Cardiac muscle cell (in vitro differentiated cells and primary cell): ENCODE data around the gene AP3B1. TPM values are rescaled to one million over a fixed set of nuclear protein-coding genes. Genes with fewer than 3 reads are reported as not detected.
A peak's percentile ranks its signal among the peaks of the same experiment; 100 is the strongest.

Source experiments
- DNase-seq, 2 donors: peaks; one replicate each; pipeline versions ENCODE4 v3.0.0 to v3.0.0-alpha.2; 2010 to 2017; ENCODE audit warnings: low read depth in 1 of 2, low spot score in 1 of 2
- H3K27ac ChIP-seq: fragments of 200-600 bp; sonication (generic); 2 replicates; pipeline ENCODE4 v1.5.1; 2016
- H3K27me3 ChIP-seq: fragments of 200-600 bp; sonication (generic); 2 replicates; pipeline ENCODE4 v1.6.0; 2016; ENCODE audit warnings: control low read depth
- H3K36me3 ChIP-seq: fragments of 200-600 bp; sonication (generic); 2 replicates; pipeline ENCODE4 v1.5.1; 2016; ENCODE audit warnings: control low read depth
- H3K4me1 ChIP-seq: fragments of 200-600 bp; sonication (generic); 2 replicates; pipeline ENCODE4 v1.8.1; 2017; ENCODE audit warnings: low read depth, mild to moderate bottlenecking, mixed run types
- H3K4me3 ChIP-seq: fragments of 200-600 bp; sonication (generic); 2 replicates; pipeline ENCODE4 v1.5.1; 2016; ENCODE audit warnings: mild to moderate bottlenecking
- H3K9me3 ChIP-seq: fragments of 200-600 bp; sonication (generic); 2 replicates; pipeline ENCODE4 v1.5.1; 2017; ENCODE audit warnings: low read depth, mild to moderate bottlenecking, control low read depth
- polyA plus RNA-seq: library from polyadenylated mRNA; unstranded; fragments of >200 nt; fragmentation: Nextera tagmentation; extraction: Ambion mirVana; gene quantifications from 2 replicates; pipeline ENCODE4 v1.2.1, GENCODE V29; 2016
- total RNA-seq: library from RNA; depleted of rRNA; stranded (reverse); fragments of >200 nt; gene quantifications from 2 replicates; pipeline ENCODE4 v1.2.3, GENCODE V29; 2016
- TF ChIP-seq, protein P1 (sequence below): IDR thresholded peaks from 2 replicates; pipeline ENCODE4 v1.5.1; 2012; ENCODE audit warnings: low read depth, mild to moderate bottlenecking, low read length

The AP3B1 gene
- total and polyA plus RNA-seq, 2 experiments from 2014 or later, result 32.2 to 35.3 TPM

DNA sequence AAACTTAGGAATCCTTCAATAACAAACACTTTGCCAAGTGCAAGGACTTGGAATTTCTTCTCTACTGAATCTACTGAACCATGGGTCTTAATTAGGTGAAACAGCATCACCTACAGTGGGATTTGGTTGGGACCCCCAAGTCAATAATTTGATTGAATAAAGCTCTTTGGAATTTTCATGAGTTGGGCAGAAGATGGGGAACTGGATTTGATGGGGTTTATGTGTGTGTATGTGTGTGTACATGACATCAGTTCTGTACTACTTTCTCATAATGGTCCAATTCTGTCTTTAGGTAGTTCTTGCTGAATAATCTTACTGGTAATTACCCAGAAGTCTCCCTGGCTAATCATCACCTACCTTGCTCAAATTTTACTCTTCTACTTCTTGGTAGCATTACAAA lies 319.9 kb downstream of the AP3B1 start:
- no peaks in the 10 kb centered on the region for H3K9me3 ChIP-seq

DNA sequence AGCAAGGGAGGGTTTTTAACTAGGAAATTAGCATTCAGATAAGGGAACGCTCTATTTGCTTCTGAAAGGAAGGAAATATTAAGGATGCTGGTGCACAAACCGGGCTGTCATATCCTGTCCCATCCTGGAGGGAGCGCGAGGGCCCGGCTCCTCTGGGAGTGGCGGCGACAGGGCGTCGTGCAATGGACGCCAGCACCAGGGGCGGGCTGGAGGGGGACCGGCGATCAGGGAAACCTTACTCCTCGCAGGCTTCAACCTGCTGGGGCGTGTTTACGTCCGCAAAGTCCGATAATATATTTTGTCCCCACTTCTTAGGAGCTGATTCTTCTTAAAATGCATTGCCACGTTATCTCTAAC lies 321.3 kb downstream of the AP3B1 start:
- Histone ChIP-seq H3K27ac (no peak overlapping the region), H3K36me3 (no peaks in the 10 kb centered on the region), H3K4me1 (no peaks in the 10 kb centered on the region), H3K9me3 (no peaks in the 10 kb centered on the region), H3K4me3 (no peak overlapping the region), H3K27me3 (peaks cover 85% of the 10 kb centered on the region)
- TF ChIP-seq, protein P1, sequence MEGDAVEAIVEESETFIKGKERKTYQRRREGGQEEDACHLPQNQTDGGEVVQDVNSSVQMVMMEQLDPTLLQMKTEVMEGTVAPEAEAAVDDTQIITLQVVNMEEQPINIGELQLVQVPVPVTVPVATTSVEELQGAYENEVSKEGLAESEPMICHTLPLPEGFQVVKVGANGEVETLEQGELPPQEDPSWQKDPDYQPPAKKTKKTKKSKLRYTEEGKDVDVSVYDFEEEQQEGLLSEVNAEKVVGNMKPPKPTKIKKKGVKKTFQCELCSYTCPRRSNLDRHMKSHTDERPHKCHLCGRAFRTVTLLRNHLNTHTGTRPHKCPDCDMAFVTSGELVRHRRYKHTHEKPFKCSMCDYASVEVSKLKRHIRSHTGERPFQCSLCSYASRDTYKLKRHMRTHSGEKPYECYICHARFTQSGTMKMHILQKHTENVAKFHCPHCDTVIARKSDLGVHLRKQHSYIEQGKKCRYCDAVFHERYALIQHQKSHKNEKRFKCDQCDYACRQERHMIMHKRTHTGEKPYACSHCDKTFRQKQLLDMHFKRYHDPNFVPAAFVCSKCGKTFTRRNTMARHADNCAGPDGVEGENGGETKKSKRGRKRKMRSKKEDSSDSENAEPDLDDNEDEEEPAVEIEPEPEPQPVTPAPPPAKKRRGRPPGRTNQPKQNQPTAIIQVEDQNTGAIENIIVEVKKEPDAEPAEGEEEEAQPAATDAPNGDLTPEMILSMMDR, result no peak
- peak in 1 of 2 donors; percentile 34 for DNase-seq

More for the DNA sequence above, 319.9 kb downstream of the AP3B1 start:
- Histone ChIP-seq H3K4me1 (no peaks in the 10 kb centered on the region), H3K27ac (no peak overlapping the region), H3K36me3 (no peaks in the 10 kb centered on the region), H3K4me3 (no peak overlapping the region), H3K27me3 (peaks cover 85% of the 10 kb centered on the region)
- no peak for DNase-seq
- TF ChIP-seq, protein P1, result no peak

DNA sequence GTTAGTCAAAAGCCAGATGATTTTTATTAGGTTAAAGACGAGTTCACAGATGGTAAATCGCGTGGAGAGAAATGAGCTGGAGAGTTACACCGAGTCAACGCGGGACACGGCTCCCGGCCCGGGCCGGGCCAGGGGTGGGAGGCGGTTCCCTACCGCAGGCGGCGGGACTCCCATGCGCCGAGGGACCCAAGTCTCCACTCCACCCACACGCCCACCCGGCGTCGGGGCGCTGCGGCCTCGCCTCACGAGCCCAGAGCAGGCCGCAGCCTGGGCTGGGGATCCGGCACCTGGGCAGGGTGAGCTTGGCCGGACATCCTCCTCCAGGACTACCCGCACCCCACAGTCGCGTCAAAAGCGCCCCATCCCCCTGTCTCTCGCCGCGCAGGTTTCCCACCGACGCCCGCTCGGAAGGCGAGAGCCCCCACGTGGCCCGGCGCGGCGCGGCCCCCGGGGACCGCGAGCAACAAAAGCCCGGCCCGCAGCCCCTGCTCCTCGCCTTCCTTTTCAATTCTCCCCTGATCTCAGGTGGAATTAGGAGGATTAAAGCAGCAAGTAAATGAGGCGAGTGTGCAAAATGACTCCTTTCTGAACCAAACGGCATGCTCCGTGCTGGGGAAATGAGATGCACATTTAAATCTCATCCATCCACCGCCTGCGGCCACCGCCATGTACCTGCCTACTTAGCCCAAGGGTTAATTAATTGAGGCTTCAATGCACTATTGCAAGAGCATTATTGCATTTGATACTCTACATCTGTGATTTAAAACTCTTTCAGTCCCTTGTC lies 321.8 kb downstream of the AP3B1 start:
- DNase-seq, result peak in 1 of 2 donors; percentile 43
- H3K4me3 ChIP-seq, result peak overlapping the region; percentile 24
- peaks cover 87% of the 10 kb centered on the region for H3K27me3 ChIP-seq

DNA sequence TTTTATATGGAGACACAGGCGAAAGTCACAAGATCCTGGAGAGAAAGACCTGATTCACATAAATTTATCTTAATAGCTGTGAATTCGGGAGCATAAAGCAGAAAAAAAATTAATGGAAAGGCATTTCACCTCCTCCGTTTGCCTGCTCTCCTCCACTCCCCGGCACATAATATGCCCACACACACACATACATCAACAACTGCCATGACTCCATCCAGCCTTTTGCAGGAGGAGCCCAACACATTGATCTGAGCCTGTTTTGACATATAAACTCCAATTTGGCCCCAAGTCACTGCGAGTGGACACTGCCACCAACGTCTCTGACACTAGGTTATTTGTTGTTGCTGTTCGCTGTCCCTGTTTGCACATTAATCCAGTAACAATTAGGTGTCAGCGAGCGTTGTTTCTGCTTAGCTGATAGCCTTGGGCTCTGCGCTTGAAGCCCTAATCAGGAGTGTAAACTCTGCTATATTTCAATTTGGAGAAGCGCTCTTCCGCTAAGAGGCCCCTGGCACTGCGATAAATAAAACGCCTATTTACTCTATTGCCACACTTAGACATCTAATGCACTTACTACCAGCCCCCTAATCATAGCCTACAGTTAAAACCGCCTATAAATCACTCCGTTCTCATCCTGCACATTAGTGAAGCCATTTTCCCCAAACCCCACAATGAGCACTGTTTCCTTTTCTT lies 322.6 kb downstream of the AP3B1 start:
- H3K4me1 ChIP-seq, result no peaks in the 10 kb centered on the region
- H3K27me3 ChIP-seq, result peaks cover 86% of the 10 kb centered on the region
- peak overlapping the region; percentile 24 for H3K4me3 ChIP-seq
- H3K36me3 ChIP-seq, result no peaks in the 10 kb centered on the region
- TF ChIP-seq, protein P1, result no peak
- no peaks in the 10 kb centered on the region for H3K9me3 ChIP-seq
- DNase-seq, result no peak
- no peak overlapping the region for H3K27ac ChIP-seq

More for the DNA sequence above, 321.8 kb downstream of the AP3B1 start:
- TF ChIP-seq, protein P1, result no peak
- no peaks in the 10 kb centered on the region for H3K36me3 ChIP-seq
- no peak overlapping the region for H3K27ac ChIP-seq
- H3K9me3 ChIP-seq, result no peaks in the 10 kb centered on the region
- no peaks in the 10 kb centered on the region for H3K4me1 ChIP-seq

DNA sequence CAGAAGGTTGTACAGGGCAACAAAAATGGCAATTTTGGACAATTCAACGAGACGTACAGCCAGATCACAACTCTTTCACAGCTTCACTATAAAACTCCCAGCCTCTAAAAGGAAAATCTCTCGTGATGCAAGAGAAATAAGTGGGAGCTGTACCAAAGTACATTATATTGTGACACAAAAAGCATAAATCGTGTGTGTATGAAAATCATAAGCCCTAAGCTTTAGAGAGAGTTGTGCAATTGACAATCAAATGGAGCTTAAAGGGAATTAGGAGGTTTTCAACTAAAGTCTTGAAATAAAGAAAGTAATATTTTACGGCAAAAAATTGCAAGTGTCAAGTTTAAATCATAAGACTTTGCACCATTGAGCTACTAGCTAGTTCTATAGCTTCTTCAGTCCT lies 323.6 kb downstream of the AP3B1 start:
- Histone ChIP-seq H3K9me3 (no peaks in the 10 kb centered on the region), H3K27me3 (peaks cover 80% of the 10 kb centered on the region), H3K36me3 (no peaks in the 10 kb centered on the region), H3K4me1 (no peaks in the 10 kb centered on the region), H3K27ac (no peak overlapping the region), H3K4me3 (no peak overlapping the region)
- DNase-seq, result no peak
- TF ChIP-seq, protein P1, result no peak
